ENCODE results near the gene SCPEP1.

The SCPEP1 gene

GRCh38 chr17:57045868-57046704, 68.2 kb downstream of the SCPEP1 start:
- H3K4me3 ChIP-seq (ENCODE audit: low read depth, low read length) = peak overlapping the region; percentile 53
- no peak for TF ChIP-seq CTCF (IDR thresholded peaks at IDR 0.05; ENCODE audit: insufficient read depth, low read depth, low read length, missing control alignments)

GRCh38 chr17:57046749-57047148, 68.8 kb downstream of the SCPEP1 start:
- no peak for DNase-seq (ENCODE audit: low read depth)
- no peak for TF ChIP-seq CTCF (IDR thresholded peaks at IDR 0.05; ENCODE audit: insufficient read depth, low read depth, low read length, missing control alignments)
- H3K4me3 ChIP-seq (ENCODE audit: low read depth, low read length) = peak overlapping the region; percentile 53

More at GRCh38 chr17:57045868-57046704, 68.2 kb downstream of the SCPEP1 start:
- DNase-seq (ENCODE audit: low read depth) = peak; percentile 44

GRCh38 chr17:57048096-57048495, 70.2 kb downstream of the SCPEP1 start:
- no peak for DNase-seq (ENCODE audit: low read depth)
- no peak for TF ChIP-seq CTCF (IDR thresholded peaks at IDR 0.05; ENCODE audit: insufficient read depth, low read depth, low read length, missing control alignments)
- H3K4me3 ChIP-seq (ENCODE audit: low read depth, low read length) = no peak overlapping the region

- peak; percentile 7 for TF ChIP-seq CTCF (IDR thresholded peaks at IDR 0.05; ENCODE audit: insufficient read depth, low read depth, low read length, missing control alignments)
- no peak overlapping the region for H3K4me3 ChIP-seq (ENCODE audit: low read depth, low read length)
- no peak for DNase-seq (ENCODE audit: low read depth)
Measured at GRCh38 chr17:57050306-57050705, 72.4 kb downstream of the SCPEP1 start.

GRCh38 chr17:57051886-57052361, 74.0 kb downstream of the SCPEP1 start:
- H3K4me3 ChIP-seq (ENCODE audit: low read depth, low read length) = no peak overlapping the region
- no peak for TF ChIP-seq CTCF (IDR thresholded peaks at IDR 0.05; ENCODE audit: insufficient read depth, low read depth, low read length, missing control alignments)
- DNase-seq (ENCODE audit: low read depth) = no peak
